OCI-LY1 (cell line): ENCODE measurements around the gene NF2.
"Not testable (repeated sequence)": the region's sequence is repeated elsewhere in the genome, so short reads cannot be mapped to it uniquely, and the experiment has no call there.

ENCODE experiments used
- EZH2 ChIP-seq: fragments of 200-600 bp; sonication (generic), shearing (Covaris generic); IDR thresholded peaks from 2 replicates; pipeline ENCODE4 v1.8.0; 2017; ENCODE audit warnings: borderline replicate concordance, mixed run types, mild to moderate bottlenecking, antibody characterized with exemption, low read length, moderate library complexity, mixed read lengths
- TF ChIP-seq, protein P1 (sequence below): fragments of 200-600 bp; sonication (generic), shearing (Covaris generic); IDR thresholded peaks from 2 replicates; pipeline ENCODE4 v1.5.1; 2017; ENCODE audit warnings: mild to moderate bottlenecking, antibody characterized with exemption, low read length, moderate library complexity, mixed read lengths

DNA sequence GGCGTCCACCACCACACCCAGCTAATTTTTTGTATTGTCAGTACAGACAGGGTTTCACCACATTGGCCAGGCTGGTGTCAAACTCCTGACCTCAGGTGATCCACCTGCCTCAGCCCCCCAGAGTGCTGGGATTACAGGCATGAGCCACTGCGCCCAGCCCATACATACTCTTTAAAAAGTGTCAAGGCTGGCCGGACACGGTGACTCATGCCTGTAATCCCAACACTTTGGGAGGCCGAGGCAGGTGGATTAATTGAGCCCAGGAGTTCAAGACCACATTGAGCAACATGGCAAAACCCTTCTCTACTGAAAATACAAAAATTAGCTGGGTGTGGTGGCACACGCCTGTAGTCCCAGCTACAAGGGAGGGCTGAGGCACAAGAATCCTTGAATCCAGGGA lies 9.0 kb upstream of the NF2 start:
- TF ChIP-seq, protein P1, sequence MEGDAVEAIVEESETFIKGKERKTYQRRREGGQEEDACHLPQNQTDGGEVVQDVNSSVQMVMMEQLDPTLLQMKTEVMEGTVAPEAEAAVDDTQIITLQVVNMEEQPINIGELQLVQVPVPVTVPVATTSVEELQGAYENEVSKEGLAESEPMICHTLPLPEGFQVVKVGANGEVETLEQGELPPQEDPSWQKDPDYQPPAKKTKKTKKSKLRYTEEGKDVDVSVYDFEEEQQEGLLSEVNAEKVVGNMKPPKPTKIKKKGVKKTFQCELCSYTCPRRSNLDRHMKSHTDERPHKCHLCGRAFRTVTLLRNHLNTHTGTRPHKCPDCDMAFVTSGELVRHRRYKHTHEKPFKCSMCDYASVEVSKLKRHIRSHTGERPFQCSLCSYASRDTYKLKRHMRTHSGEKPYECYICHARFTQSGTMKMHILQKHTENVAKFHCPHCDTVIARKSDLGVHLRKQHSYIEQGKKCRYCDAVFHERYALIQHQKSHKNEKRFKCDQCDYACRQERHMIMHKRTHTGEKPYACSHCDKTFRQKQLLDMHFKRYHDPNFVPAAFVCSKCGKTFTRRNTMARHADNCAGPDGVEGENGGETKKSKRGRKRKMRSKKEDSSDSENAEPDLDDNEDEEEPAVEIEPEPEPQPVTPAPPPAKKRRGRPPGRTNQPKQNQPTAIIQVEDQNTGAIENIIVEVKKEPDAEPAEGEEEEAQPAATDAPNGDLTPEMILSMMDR, result not testable (repeated sequence)
- not testable (repeated sequence) for TF ChIP-seq EZH2
